ENCODE measurements around the gene NELL2. TPM values are rescaled to one million over a fixed set of nuclear protein-coding genes. Genes with fewer than 3 reads are reported as not detected.
A peak's percentile ranks its signal among the peaks of the same experiment; 100 is the strongest.

NELL2 gene
- total RNA-seq, 1 experiment from 2014 or later: 596 TPM

GRCh38 chr12:44847403-44847802 is 28.7 kb downstream of the NELL2 start:
- Histone ChIP-seq H3K36me3 (ENCODE audit: insufficient read depth, low read length, poor library complexity, severe bottlenecking) (peaks cover 3% of the 10 kb centered on the region), H3K27me3 (replicated peaks; ENCODE audit: insufficient read depth, low read depth, low read length, poor library complexity) (no peaks in the 10 kb centered on the region), H3K27ac (ENCODE audit: low read depth, low read length, poor library complexity, severe bottlenecking) (no peak overlapping the region), H3K4me1 (ENCODE audit: insufficient read depth, low read length, poor library complexity, severe bottlenecking) (peaks cover 78% of the 10 kb centered on the region), H3K9me3 (ENCODE audit: low read depth, low read length, poor library complexity, severe bottlenecking) (no peaks in the 10 kb centered on the region), H3K4me3 (ENCODE audit: low read depth, low read length, poor library complexity, severe bottlenecking) (no peak overlapping the region)
- no peak for TF ChIP-seq CTCF (conservative IDR thresholded peaks at IDR 0.05; ENCODE audit: low read depth, low read length)
- TF ChIP-seq EZH2 (IDR thresholded peaks at IDR 0.05; ENCODE audit: borderline replicate concordance, low read depth, low read length, poor library complexity, severe bottlenecking): no peak
- ChIA-PET POLR2A (ENCODE audit: low non-redundant PET) (no interaction called here), CTCF (no interaction called here)
- intact Hi-C loops (cut with micrococcal nuclease; ENCODE audit: unreplicated experiment): no loop called here
- no TSS peak for BruUV-seq (replicated peaks)
- no peak for DNase-seq (ENCODE audit: low spot score)

GRCh38 chr12:44846826-44847225 is 29.3 kb downstream of the NELL2 start:
- CTCF ChIA-PET: no interaction called here

GRCh38 chr12:44842669-44843068 is 33.4 kb downstream of the NELL2 start:
- CTCF ChIA-PET: interaction anchor here (0.6 kb wide), 1 partner anchor 31 kb away, joined by 3 read pairs; no protein-coding TSS in a partner anchor
- no TSS peak for BruUV-seq (replicated peaks)
- Histone ChIP-seq H3K27me3 (replicated peaks; ENCODE audit: insufficient read depth, low read depth, low read length, poor library complexity) (no peaks in the 10 kb centered on the region), H3K36me3 (ENCODE audit: insufficient read depth, low read length, poor library complexity, severe bottlenecking) (no peaks in the 10 kb centered on the region), H3K4me3 (ENCODE audit: low read depth, low read length, poor library complexity, severe bottlenecking) (no peak overlapping the region), H3K4me1 (ENCODE audit: insufficient read depth, low read length, poor library complexity, severe bottlenecking) (peaks cover 73% of the 10 kb centered on the region), H3K27ac (ENCODE audit: low read depth, low read length, poor library complexity, severe bottlenecking) (peak overlapping the region; percentile 45), H3K9me3 (ENCODE audit: low read depth, low read length, poor library complexity, severe bottlenecking) (no peaks in the 10 kb centered on the region)
- intact Hi-C loops (cut with micrococcal nuclease; ENCODE audit: unreplicated experiment): no loop called here
- POLR2A ChIA-PET (ENCODE audit: low non-redundant PET): no interaction called here
- no peak for TF ChIP-seq CTCF (conservative IDR thresholded peaks at IDR 0.05; ENCODE audit: low read depth, low read length)
- no peak for TF ChIP-seq EZH2 (IDR thresholded peaks at IDR 0.05; ENCODE audit: borderline replicate concordance, low read depth, low read length, poor library complexity, severe bottlenecking)
- DNase-seq (ENCODE audit: low spot score): no peak

More at GRCh38 chr12:44846826-44847225, 29.3 kb downstream of the NELL2 start:
- H3K27me3 ChIP-seq (replicated peaks; ENCODE audit: insufficient read depth, low read depth, low read length, poor library complexity): no peaks in the 10 kb centered on the region
- peaks cover 76% of the 10 kb centered on the region for H3K4me1 ChIP-seq (ENCODE audit: insufficient read depth, low read length, poor library complexity, severe bottlenecking)
- no peak overlapping the region for H3K27ac ChIP-seq (ENCODE audit: low read depth, low read length, poor library complexity, severe bottlenecking)
- BruUV-seq (replicated peaks): no TSS peak
- no peak for DNase-seq (ENCODE audit: low spot score)
- intact Hi-C loops (cut with micrococcal nuclease; ENCODE audit: unreplicated experiment): no loop called here
- POLR2A ChIA-PET (ENCODE audit: low non-redundant PET): no interaction called here
- no peaks in the 10 kb centered on the region for H3K9me3 ChIP-seq (ENCODE audit: low read depth, low read length, poor library complexity, severe bottlenecking)
- H3K36me3 ChIP-seq (ENCODE audit: insufficient read depth, low read length, poor library complexity, severe bottlenecking): peaks cover 3% of the 10 kb centered on the region
- TF ChIP-seq CTCF (conservative IDR thresholded peaks at IDR 0.05; ENCODE audit: low read depth, low read length) (no peak), EZH2 (IDR thresholded peaks at IDR 0.05; ENCODE audit: borderline replicate concordance, low read depth, low read length, poor library complexity, severe bottlenecking) (no peak)
- H3K4me3 ChIP-seq (ENCODE audit: low read depth, low read length, poor library complexity, severe bottlenecking): no peak overlapping the region

All from A673 (cell line).